K562 (cell line): ENCODE data around the gene PCDH9. TPM values are rescaled to one million over a fixed set of nuclear protein-coding genes. Genes with fewer than 3 reads are reported as not detected.

ENCODE experiments used
- ATAC-seq: fragments of 200-7000 bp; cut with Tn5 transposase; 3 replicates; pipeline ENCODE4 v1.9.1; 2020; ENCODE audit warnings: moderate library complexity
- BruUV-seq: library from RNA; stranded (reverse); fragments of 400-500 nt; replicated peaks from 2 replicates; lab custom pipeline; 2021; lab: Mats Ljungman, UMichigan
- CTCF ChIA-PET: fragments of 300-600 bp; formaldehyde crosslinking; extraction: SDS; loops from one replicate; lab custom pipeline; 2021; ENCODE audit warnings: low intra/inter-chr PET ratio; lab: Yijun Ruan, JAX
- POLR2A ChIA-PET: fragments of 300-600, 350-650 bp; sonication (Branson Sonifier 250); formaldehyde crosslinking; extraction: SDS; loops from one replicate; lab custom pipeline; 2021; ENCODE audit warnings: antibody characterized with exemption, inconsistent platforms; lab: Yijun Ruan, JAX
- DNase-seq, 4 experiments: peaks; one replicate each; pipeline versions ENCODE4 v3.0.0 to v3.0.0-alpha.2; 2011 to 2018; ENCODE audit warnings: low spot score in 3 of 4, mixed read lengths in 3 of 4; ENCODE audit errors: extremely low read depth in 1 of 4
- FAIRE-seq: peaks from 2 replicates; lab custom pipeline; 2011; peaks lifted over from hg19 to GRCh38; lab: Jason Lieb, UNC
- H2AFZ ChIP-seq: 2 replicates; pipeline ENCODE4 v1.6.0; 2011; ENCODE audit warnings: low read depth, low read length, control low read depth, inconsistent platforms
- H3K27ac ChIP-seq: fragments of 200-600 bp; 3 replicates; pipeline ENCODE4 v1.8.0; 2011; ENCODE audit warnings: low read depth, mild to moderate bottlenecking, control low read depth, inconsistent platforms, low read length, moderate library complexity, mixed read lengths; ENCODE audit errors: extremely low read depth
- H3K27me3 ChIP-seq, 2 experiments: fragments of 300-600 bp in 1 of 2; 2 replicates in 1 of 2; 3 replicates in 1 of 2; pipeline versions ENCODE4 v1.6.0 to v1.8.0; 2011; ENCODE audit warnings: inconsistent platforms in 2 of 2, low read length in 2 of 2, mild to moderate bottlenecking in 1 of 2, mixed read lengths in 1 of 2, moderate library complexity in 1 of 2; ENCODE audit not compliant: control insufficient read depth in 2 of 2, insufficient read depth in 2 of 2
- H3K36me3 ChIP-seq: fragments of 300-600 bp; 3 replicates; pipeline ENCODE4 v1.8.0; 2011; ENCODE audit warnings: mild to moderate bottlenecking, low read length, inconsistent platforms; ENCODE audit not compliant: control insufficient read depth, insufficient read depth
- H3K4me1 ChIP-seq, 2 experiments: fragments of 200-600 bp in 1 of 2; replicated peaks in 1 of 2; 2 replicates in 1 of 2; 3 replicates in 1 of 2; pipeline versions ENCODE4 v1.5.1 to v1.8.0; 2011; ENCODE audit warnings: inconsistent platforms in 2 of 2, low read length in 2 of 2, mild to moderate bottlenecking in 1 of 2, mixed read lengths in 1 of 2, moderate library complexity in 1 of 2; ENCODE audit not compliant: control insufficient read depth in 2 of 2, insufficient read depth in 2 of 2
- H3K4me2 ChIP-seq: 2 replicates; pipeline ENCODE4 v1.6.1; 2011; ENCODE audit warnings: low read length, control low read depth, inconsistent platforms, mixed read lengths; ENCODE audit not compliant: insufficient read depth
- H3K4me3 ChIP-seq: fragments of 200-600 bp; sonication (generic), shearing (Covaris generic); 2 replicates; pipeline ENCODE4 v1.5.1; 2016; ENCODE audit warnings: control low read depth, inconsistent platforms
- H3K79me2 ChIP-seq: fragments of 200-600 bp; 3 replicates; pipeline ENCODE4 v1.8.0; 2011; ENCODE audit warnings: low read length, inconsistent platforms; ENCODE audit not compliant: control insufficient read depth, insufficient read depth
- H3K9ac ChIP-seq, 2 experiments: 2 replicates each; pipeline versions ENCODE4 v1.6.0 to v1.6.1; 2011; ENCODE audit warnings: low read depth in 2 of 2, low read length in 2 of 2, control low read depth in 1 of 2, inconsistent platforms in 1 of 2, mild to moderate bottlenecking in 1 of 2, mixed read lengths in 1 of 2; ENCODE audit not compliant: insufficient read depth in 1 of 2
- H3K9me1 ChIP-seq: one replicate; pipeline ENCODE4 v1.6.0; 2011; ENCODE audit warnings: inconsistent platforms, mild to moderate bottlenecking, low read length, moderate library complexity; ENCODE audit not compliant: control insufficient read depth, insufficient read depth
- H3K9me3 ChIP-seq: replicated peaks from 2 replicates; pipeline ENCODE4 v1.5.1; 2011; ENCODE audit warnings: low read depth, low read length, inconsistent platforms; ENCODE audit not compliant: control insufficient read depth, insufficient read depth
- H4K20me1 ChIP-seq: replicated peaks from 2 replicates; pipeline ENCODE4 v1.6.1; 2011; ENCODE audit warnings: low read length, inconsistent platforms, mixed read lengths; ENCODE audit not compliant: control insufficient read depth, insufficient read depth
- CCNT2 ChIP-seq: IDR thresholded peaks from 2 replicates; pipeline ENCODE4 v1.6.1; 2011; ENCODE audit warnings: borderline replicate concordance, low read depth, mild to moderate bottlenecking, moderate library complexity, mixed read lengths, low read length; ENCODE audit not compliant: insufficient read length; ENCODE audit errors: extremely low read depth
- CEBPB ChIP-seq: fragments of 450-650 bp; IDR thresholded peaks from 2 replicates; pipeline ENCODE4 v1.6.1; 2016; ENCODE audit warnings: missing genetic modification characterization, missing compliant biosample characterization
- EGR1 ChIP-seq: fragments of 450-650 bp; conservative IDR thresholded peaks from 2 replicates; pipeline ENCODE4 v1.6.1; 2017; ENCODE audit warnings: mild to moderate bottlenecking
- FOXK2 ChIP-seq, 2 experiments: fragments of 450-650 bp; IDR thresholded peaks in 1 of 2; conservative IDR thresholded peaks in 1 of 2; 2 replicates each; pipeline ENCODE4 v1.6.1; 2016; ENCODE audit warnings: low read depth in 2 of 2, mild to moderate bottlenecking in 1 of 2
- HDAC6 ChIP-seq: IDR thresholded peaks from 2 replicates; pipeline ENCODE4 v1.6.1; 2012; ENCODE audit warnings: low read depth, mild to moderate bottlenecking, control low read depth, inconsistent platforms, low read length, moderate library complexity
- KAT2B ChIP-seq: IDR thresholded peaks from one replicate; pipeline ENCODE4 v1.6.1; 2012; ENCODE audit warnings: low read depth, mild to moderate bottlenecking, control low read depth, inconsistent platforms, low read length, moderate library complexity
- MBD2 ChIP-seq: sonication (generic); IDR thresholded peaks from 2 replicates; pipeline ENCODE4 v1.6.1; 2016; ENCODE audit warnings: low read depth, borderline replicate concordance
- NUFIP1 ChIP-seq: fragments of 450-650 bp; IDR thresholded peaks from 2 replicates; pipeline ENCODE4 v1.6.1; 2018; ENCODE audit not compliant: partially characterized antibody
- PHB2 ChIP-seq: fragments of 450-650 bp; IDR thresholded peaks from 2 replicates; pipeline ENCODE4 v1.6.1; 2017; ENCODE audit warnings: low read depth
- POLR2G ChIP-seq: fragments of 200-400 bp; formaldehyde crosslinking; IDR thresholded peaks from 2 replicates; pipeline ENCODE4 v1.6.1; 2017; ENCODE audit warnings: low read depth, mild to moderate bottlenecking, antibody characterized with exemption, low read length, moderate library complexity
- PTRF ChIP-seq: fragments of 450-650 bp; IDR thresholded peaks from 2 replicates; pipeline ENCODE4 v1.6.1; 2016; ENCODE audit warnings: mild to moderate bottlenecking, missing genetic modification characterization, missing compliant biosample characterization
- RBM25 ChIP-seq: fragments of 200-400 bp; formaldehyde crosslinking; IDR thresholded peaks from 2 replicates; pipeline ENCODE4 v1.6.1; 2018; ENCODE audit warnings: low read length, low read depth, moderate library complexity; ENCODE audit not compliant: severe bottlenecking
- STAG1 ChIP-seq: sonication (generic); formaldehyde crosslinking; IDR thresholded peaks from 2 replicates; pipeline ENCODE4 v1.5.0; 2020; ENCODE audit warnings: missing genetic modification reagents, borderline replicate concordance
- TBP ChIP-seq: optimal IDR thresholded peaks from 2 replicates; pipeline ENCODE3; 2011; ENCODE audit warnings: low read depth, low read length, improper control_type of control experiment
- ZBTB1 ChIP-seq: sonication (generic); formaldehyde crosslinking; IDR thresholded peaks from 2 replicates; pipeline ENCODE4 v1.8.1; 2023; ENCODE audit warnings: missing genetic modification reagents, low read depth, mild to moderate bottlenecking, borderline replicate concordance
- ZFP36 ChIP-seq: fragments of 150-350 bp; IDR thresholded peaks from 2 replicates; pipeline ENCODE4 v1.6.1; 2018; ENCODE audit warnings: low read length, low read depth; ENCODE audit not compliant: partially characterized antibody
- WGBS: fragments of 100-300 bp; shearing (Covaris generic); methylation state at CpG from one replicate; pipeline ENCODE4 v1.1.6; 2016; ENCODE audit warnings: low coverage, mixed read lengths; ENCODE audit not compliant: insufficient coverage; ENCODE audit errors: missing lambda C conversion rate; 5-methylcytosine and 5-hydroxymethylcytosine counted together
- in situ Hi-C: fragments of 300-500 bp; cut with MboI; formaldehyde crosslinking; loops from 4 replicates; pipeline ENCODE4 v1.15.0; 2018; ENCODE audit warnings: inconsistent platforms, mixed read lengths
- intact Hi-C: fragments of 100-400 bp; cut with micrococcal nuclease; formaldehyde crosslinking; loops from 2 replicates; pipeline ENCODE4 v1.14.2; 2022
- polyA plus RNA-seq, 8 experiments: library from polyadenylated mRNA; depleted of rRNA in 4 of 8; stranded (reverse) in 5 of 8; unstranded in 3 of 8; fragments of >200 nt; fragmentation: Nextera tagmentation in 2 of 8; fragmentation: Illumina TruSeq in 1 of 8; extraction: Ambion mirVana in 2 of 8; extraction: Trizol in 1 of 8; gene quantifications; 2 replicates each; pipeline versions ENCODE4 v1.2.1 to v1.2.3, GENCODE V29; 2011 to 2014; ENCODE audit warnings: inconsistent platforms in 1 of 8, missing spikeins in 1 of 8
- total RNA-seq, 7 experiments: library from RNA; depleted of rRNA in 6 of 7; stranded (reverse); fragments of >200 nt in 6 of 7; fragmentation: Illumina TruSeq in 2 of 7; extraction: Trizol in 2 of 7; gene quantifications; 2 replicates each; pipeline versions ENCODE4 v1.2.1 to v1.2.3, GENCODE V29; 2011 to 2021; ENCODE audit warnings: low replicate concordance in 1 of 7
- TF ChIP-seq, protein P1 (sequence below): fragments of 450-650 bp; formaldehyde crosslinking; IDR thresholded peaks from 2 replicates; pipeline ENCODE4 v1.4.0; 2022; ENCODE audit warnings: missing genetic modification characterization
- TF ChIP-seq, protein P2 (sequence below): sonication (generic); formaldehyde crosslinking; IDR thresholded peaks from 2 replicates; pipeline ENCODE4 v1.8.1; 2022; ENCODE audit warnings: missing genetic modification reagents
- TF ChIP-seq, protein P3 (sequence below): fragments of 450-650 bp; IDR thresholded peaks from 2 replicates; pipeline ENCODE4 v1.6.1; 2017; ENCODE audit warnings: antibody characterized with exemption

PCDH9 gene
- total and polyA plus RNA-seq, 9 of the 15 experiments (the other 6 are each of a cell fraction or from before 2014, with no cell fraction given), result 1.1 to 6.7 (median 4.9) TPM

DNA sequence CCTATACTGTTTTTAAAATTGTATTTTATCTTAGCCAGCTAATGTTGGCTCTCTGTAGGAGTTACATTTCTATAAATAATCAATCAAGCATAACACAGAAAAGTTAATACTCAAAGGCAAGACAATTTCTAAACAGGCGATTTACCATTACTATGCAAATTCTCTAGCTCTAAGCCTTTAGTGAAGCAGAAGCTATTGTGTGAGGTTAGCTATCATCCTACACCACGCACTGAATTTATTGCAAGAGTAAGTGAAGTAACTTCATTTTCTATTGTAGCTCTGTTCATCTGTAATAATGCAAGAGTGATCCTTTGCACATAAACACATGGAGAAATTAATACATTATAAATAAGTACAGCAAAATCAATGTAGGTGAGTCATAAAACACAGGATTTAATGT is 439.3 kb downstream of the PCDH9 start:
- H3K4me1 ChIP-seq, result no peaks in the 10 kb centered on the region; a peak in 1 of 5 replicates
- TF ChIP-seq STAG1 (CRISPR knock-in tag), result no peak
- TF ChIP-seq CEBPB (tag), result no peak
- TF ChIP-seq EGR1, result no peak
- TF ChIP-seq, protein P1, sequence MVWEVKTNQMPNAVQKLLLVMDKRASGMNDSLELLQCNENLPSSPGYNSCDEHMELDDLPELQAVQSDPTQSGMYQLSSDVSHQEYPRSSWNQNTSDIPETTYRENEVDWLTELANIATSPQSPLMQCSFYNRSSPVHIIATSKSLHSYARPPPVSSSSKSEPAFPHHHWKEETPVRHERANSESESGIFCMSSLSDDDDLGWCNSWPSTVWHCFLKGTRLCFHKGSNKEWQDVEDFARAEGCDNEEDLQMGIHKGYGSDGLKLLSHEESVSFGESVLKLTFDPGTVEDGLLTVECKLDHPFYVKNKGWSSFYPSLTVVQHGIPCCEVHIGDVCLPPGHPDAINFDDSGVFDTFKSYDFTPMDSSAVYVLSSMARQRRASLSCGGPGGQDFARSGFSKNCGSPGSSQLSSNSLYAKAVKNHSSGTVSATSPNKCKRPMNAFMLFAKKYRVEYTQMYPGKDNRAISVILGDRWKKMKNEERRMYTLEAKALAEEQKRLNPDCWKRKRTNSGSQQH, result no peak
- TF ChIP-seq, protein P2, sequence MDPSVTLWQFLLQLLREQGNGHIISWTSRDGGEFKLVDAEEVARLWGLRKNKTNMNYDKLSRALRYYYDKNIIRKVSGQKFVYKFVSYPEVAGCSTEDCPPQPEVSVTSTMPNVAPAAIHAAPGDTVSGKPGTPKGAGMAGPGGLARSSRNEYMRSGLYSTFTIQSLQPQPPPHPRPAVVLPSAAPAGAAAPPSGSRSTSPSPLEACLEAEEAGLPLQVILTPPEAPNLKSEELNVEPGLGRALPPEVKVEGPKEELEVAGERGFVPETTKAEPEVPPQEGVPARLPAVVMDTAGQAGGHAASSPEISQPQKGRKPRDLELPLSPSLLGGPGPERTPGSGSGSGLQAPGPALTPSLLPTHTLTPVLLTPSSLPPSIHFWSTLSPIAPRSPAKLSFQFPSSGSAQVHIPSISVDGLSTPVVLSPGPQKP, result no peak
- TF ChIP-seq HDAC6, result no peak
- TF ChIP-seq TBP, result no peak
- no peak for TF ChIP-seq FOXK2 (conservative IDR thresholded peaks at IDR 0.05 in 1 of 2, IDR thresholded peaks at IDR 0.05 in 1 of 2; ENCODE audit: low read depth in 2 of 2)
- no peak for TF ChIP-seq CCNT2
- no peak for TF ChIP-seq KAT2B
- TF ChIP-seq POLR2G, result no peak
- no peak for TF ChIP-seq MBD2
- TF ChIP-seq PTRF, result no peak
- no peak for TF ChIP-seq RBM25
- no peak for TF ChIP-seq NUFIP1
- no peak for TF ChIP-seq ZFP36
- TF ChIP-seq, protein P3, sequence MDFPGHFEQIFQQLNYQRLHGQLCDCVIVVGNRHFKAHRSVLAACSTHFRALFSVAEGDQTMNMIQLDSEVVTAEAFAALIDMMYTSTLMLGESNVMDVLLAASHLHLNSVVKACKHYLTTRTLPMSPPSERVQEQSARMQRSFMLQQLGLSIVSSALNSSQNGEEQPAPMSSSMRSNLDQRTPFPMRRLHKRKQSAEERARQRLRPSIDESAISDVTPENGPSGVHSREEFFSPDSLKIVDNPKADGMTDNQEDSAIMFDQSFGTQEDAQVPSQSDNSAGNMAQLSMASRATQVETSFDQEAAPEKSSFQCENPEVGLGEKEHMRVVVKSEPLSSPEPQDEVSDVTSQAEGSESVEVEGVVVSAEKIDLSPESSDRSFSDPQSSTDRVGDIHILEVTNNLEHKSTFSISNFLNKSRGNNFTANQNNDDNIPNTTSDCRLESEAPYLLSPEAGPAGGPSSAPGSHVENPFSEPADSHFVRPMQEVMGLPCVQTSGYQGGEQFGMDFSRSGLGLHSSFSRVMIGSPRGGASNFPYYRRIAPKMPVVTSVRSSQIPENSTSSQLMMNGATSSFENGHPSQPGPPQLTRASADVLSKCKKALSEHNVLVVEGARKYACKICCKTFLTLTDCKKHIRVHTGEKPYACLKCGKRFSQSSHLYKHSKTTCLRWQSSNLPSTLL, result no peak
- no peak for TF ChIP-seq PHB2
- no peak for TF ChIP-seq ZBTB1 (CRISPR knock-in tag)
- ChIA-PET POLR2A (no interaction called here), CTCF (no interaction called here)
- ATAC-seq (no peak), DNase-seq (no peak), FAIRE-seq (no peak)
- H3K9me3 ChIP-seq, result no peaks in the 10 kb centered on the region
- no peak overlapping the region for H3K9ac ChIP-seq
- no TSS peak for BruUV-seq
- in situ Hi-C loops (no loop called here), intact Hi-C loops (no loop called here)
- H3K4me2 ChIP-seq, result no peak overlapping the region
- no peaks in the 10 kb centered on the region for H3K36me3 ChIP-seq
- no peak overlapping the region for H2AFZ ChIP-seq
- H3K79me2 ChIP-seq, result no peaks in the 10 kb centered on the region
- WGBS, result 34% methylated on average over 2 of the region's 2 CpGs
- H3K27me3 ChIP-seq, result no peaks in the 10 kb centered on the region
- H3K27ac ChIP-seq, result no peak overlapping the region
- no peak overlapping the region for H3K4me3 ChIP-seq
- no peaks in the 10 kb centered on the region for H4K20me1 ChIP-seq
- no peaks in the 10 kb centered on the region for H3K9me1 ChIP-seq
